Upper lobe of right lung (tissue), 1 donor: ENCODE measurements around the gene ATE1. TPM values are rescaled to one million over a fixed set of nuclear protein-coding genes. Genes with fewer than 3 reads are reported as not detected.

Experiments used
- ATAC-seq: fragments of 200-7000 bp; cut with Tn5 transposase; one replicate; pipeline ENCODE4 v1.9.1; 2020; ENCODE audit warnings: mild to moderate bottlenecking, moderate library complexity
- DNase-seq: peaks from one replicate; pipeline ENCODE4 v3.0.0-alpha.2; 2020
- H3K27ac ChIP-seq: fragments of 200-600 bp; one replicate; pipeline ENCODE4 v1.8.0; 2022
- H3K27me3 ChIP-seq: fragments of 200-600 bp; one replicate; pipeline ENCODE4 v1.8.0; 2022; ENCODE audit warnings: mild to moderate bottlenecking
- H3K36me3 ChIP-seq: fragments of 200-600 bp; one replicate; pipeline ENCODE4 v1.8.0; 2022
- H3K4me1 ChIP-seq: fragments of 200-600 bp; one replicate; pipeline ENCODE4 v1.8.0; 2022
- H3K4me3 ChIP-seq: fragments of 200-600 bp; one replicate; pipeline ENCODE4 v1.8.0; 2022; ENCODE audit warnings: mild to moderate bottlenecking
- H3K9me3 ChIP-seq: fragments of 200-600 bp; one replicate; pipeline ENCODE4 v1.8.0; 2022
- CTCF ChIP-seq: fragments of 200-600 bp; IDR thresholded peaks from one replicate; pipeline ENCODE4 v1.8.0; 2022; ENCODE audit warnings: antibody characterized with exemption
- intact Hi-C: fragments of 100-400 bp; cut with DNase I; formaldehyde crosslinking; loops from one replicate; pipeline ENCODE4 v1.11.0; 2022
- total RNA-seq: library from RNA; stranded (reverse); fragmentation: NEBNext Ultra II Directional; extraction: Animal tissue kit (Norgen Biotek cat#: 25700); gene quantifications from one replicate; pipeline ENCODE4 v1.2.1, GENCODE V29; 2021
- donor health status: DM: no; HTN: yes; CAD: no; lungs with severe emphysema.

The ATE1 gene
- total RNA-seq, 1 donor from 2014 or later = 26.6 TPM

GRCh38 chr10:121862042-121862441 is 65.8 kb downstream of the ATE1 start:
- Histone ChIP-seq H3K4me3 (no peak overlapping the region), H3K36me3 (peaks cover 8% of the 10 kb centered on the region), H3K9me3 (no peaks in the 10 kb centered on the region), H3K27ac (no peak overlapping the region), H3K4me1 (no peaks in the 10 kb centered on the region), H3K27me3 (no peaks in the 10 kb centered on the region)
- intact Hi-C loops = no loop called here
- no peak for TF ChIP-seq CTCF
- ATAC-seq = no peak
- no peak for DNase-seq

- Histone ChIP-seq H3K9me3 (no peaks in the 10 kb centered on the region), H3K36me3 (peaks cover 10% of the 10 kb centered on the region), H3K27me3 (no peaks in the 10 kb centered on the region), H3K4me1 (no peaks in the 10 kb centered on the region), H3K27ac (no peak overlapping the region), H3K4me3 (no peak overlapping the region)
- no peak for DNase-seq
- TF ChIP-seq CTCF = no peak
- intact Hi-C loops = no loop called here
- no peak for ATAC-seq
Measured at GRCh38 chr10:121860810-121861209, 67.0 kb downstream of the ATE1 start.

DNA sequence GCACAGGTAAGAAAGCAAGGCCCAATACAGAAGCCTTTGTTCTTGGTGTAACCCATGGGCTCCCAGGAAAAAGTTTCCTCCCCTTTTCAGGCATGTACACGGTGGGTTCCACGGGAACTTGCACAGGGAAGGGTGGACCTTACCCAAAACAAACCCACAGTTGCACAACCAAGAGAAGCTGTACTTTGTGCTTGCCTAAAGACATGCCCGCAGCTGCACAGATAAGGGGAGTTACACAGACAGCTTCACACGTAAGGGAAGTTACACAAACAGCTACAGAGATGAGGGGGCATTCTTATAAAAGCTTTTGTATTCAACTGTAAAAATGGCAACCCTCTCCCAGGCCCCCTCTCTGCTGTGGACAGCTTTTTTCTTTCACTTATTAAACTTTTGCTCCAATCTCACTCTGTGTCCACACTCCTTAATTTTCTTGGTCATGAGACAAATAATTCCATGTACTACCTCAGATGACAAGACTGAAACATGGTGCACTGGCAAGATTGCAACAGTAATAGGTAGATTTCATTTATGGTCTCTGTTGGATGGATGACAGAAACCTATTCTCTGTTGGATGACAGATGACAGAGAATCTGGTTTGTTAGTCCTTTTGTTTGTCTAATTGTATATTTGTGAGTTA is 72.9 kb downstream of the ATE1 start:
- DNase-seq (no peak), ATAC-seq (no peak)
- H3K4me1 ChIP-seq = no peaks in the 10 kb centered on the region
- H3K27ac ChIP-seq = no peak overlapping the region
- intact Hi-C loops = no loop called here
- H3K36me3 ChIP-seq = peaks cover 10% of the 10 kb centered on the region
- H3K4me3 ChIP-seq = no peak overlapping the region
- no peak for TF ChIP-seq CTCF
- no peaks in the 10 kb centered on the region for H3K27me3 ChIP-seq
- H3K9me3 ChIP-seq = no peaks in the 10 kb centered on the region

DNA sequence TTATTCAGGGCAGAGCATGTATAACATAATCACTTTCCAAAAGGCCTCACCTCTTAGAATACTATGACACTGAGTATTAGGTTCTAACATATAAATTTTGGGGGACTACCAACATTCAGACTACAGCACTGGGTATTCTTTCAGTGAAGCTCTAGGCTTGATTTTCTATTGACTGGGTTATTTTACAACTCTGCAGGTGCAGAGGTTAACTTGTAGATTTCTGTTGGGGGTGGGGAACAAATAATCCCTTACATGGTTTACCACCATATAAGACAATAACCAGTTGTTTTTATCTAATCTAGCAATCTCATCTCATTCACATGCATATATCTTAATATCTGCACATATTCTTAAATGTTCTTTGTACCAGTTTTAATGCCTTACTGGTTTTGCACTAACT is 73.9 kb downstream of the ATE1 start:
- TF ChIP-seq CTCF = no peak
- intact Hi-C loops = no loop called here
- Histone ChIP-seq H3K9me3 (no peaks in the 10 kb centered on the region), H3K4me3 (no peak overlapping the region), H3K27ac (no peak overlapping the region), H3K27me3 (no peaks in the 10 kb centered on the region), H3K36me3 (peaks cover 15% of the 10 kb centered on the region), H3K4me1 (no peaks in the 10 kb centered on the region)
- no peak for DNase-seq
- ATAC-seq = no peak

DNA sequence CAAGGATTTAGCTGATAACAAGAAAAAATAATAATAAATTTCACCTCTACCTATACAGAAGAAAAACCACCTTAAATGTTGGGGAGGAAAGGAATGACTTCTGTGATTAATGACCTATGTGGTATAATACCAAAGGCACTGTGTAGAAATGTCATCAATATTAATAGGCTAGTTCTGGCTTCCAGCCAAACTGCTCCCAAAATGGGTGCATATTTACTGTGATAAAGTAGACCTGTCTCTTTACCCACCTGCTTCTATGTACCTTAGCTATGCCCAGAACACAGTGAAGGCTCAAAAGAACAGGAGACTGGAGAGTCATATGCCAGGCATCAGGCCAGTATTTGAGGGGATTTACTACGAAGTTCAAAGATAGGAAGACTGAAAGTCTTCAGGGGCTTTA is 76.0 kb downstream of the ATE1 start:
- H3K36me3 ChIP-seq = peaks cover 23% of the 10 kb centered on the region
- no peak for DNase-seq
- intact Hi-C loops = no loop called here
- TF ChIP-seq CTCF = no peak
- ATAC-seq = no peak
- H3K27ac ChIP-seq = no peak overlapping the region
- H3K9me3 ChIP-seq = no peaks in the 10 kb centered on the region
- H3K27me3 ChIP-seq = no peaks in the 10 kb centered on the region
- H3K4me3 ChIP-seq = no peak overlapping the region
- no peaks in the 10 kb centered on the region for H3K4me1 ChIP-seq

GRCh38 chr10:121848082-121848481 is 79.7 kb downstream of the ATE1 start:
- Histone ChIP-seq H3K4me1 (no peaks in the 10 kb centered on the region), H3K36me3 (peaks cover 13% of the 10 kb centered on the region), H3K4me3 (no peak overlapping the region), H3K9me3 (no peaks in the 10 kb centered on the region), H3K27ac (no peak overlapping the region), H3K27me3 (no peaks in the 10 kb centered on the region)
- intact Hi-C loops = no loop called here
- no peak for DNase-seq
- no peak for ATAC-seq
- TF ChIP-seq CTCF = no peak
